HG03520 (cell line): ENCODE measurements around the gene NCK2.
"Not testable (repeated sequence)": the region's sequence is repeated elsewhere in the genome, so short reads cannot be mapped to it uniquely, and the experiment has no call there.

Source experiments
- ATAC-seq: cut with Tn5 transposase; IDR thresholded peaks from one replicate; pipeline ENCODE4 v1.9.1; 2021; ENCODE audit warnings: mild to moderate bottlenecking, moderate library complexity; ENCODE audit not compliant: unreplicated experiment

Gene NCK2

GRCh38 chr2:105754011-105754410, 9.3 kb downstream of the NCK2 start:
- ATAC-seq, result no peak

GRCh38 chr2:105754994-105755393, 10.3 kb downstream of the NCK2 start:
- ATAC-seq, result no peak

DNA sequence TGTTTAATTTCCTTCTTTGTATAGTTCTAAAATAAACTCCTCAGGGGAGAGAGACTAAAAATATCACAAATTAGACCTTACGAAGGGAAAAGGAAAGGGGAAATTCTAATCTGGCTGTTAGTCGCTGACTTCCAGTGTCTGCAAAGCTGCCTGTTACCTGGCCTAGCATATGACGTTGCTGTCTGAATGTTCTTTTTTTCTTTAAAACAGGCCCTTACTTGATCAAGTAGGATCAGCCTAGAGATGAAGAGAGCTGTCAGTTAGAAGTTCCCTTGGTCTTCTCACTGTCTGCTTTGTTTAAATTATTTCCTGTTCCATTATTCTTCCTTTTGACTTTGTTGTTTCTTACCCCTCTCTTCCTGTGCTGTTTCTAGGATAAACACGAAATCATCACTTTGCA, 11.2 kb downstream of the NCK2 start:
- ATAC-seq, result no peak

- no peak for ATAC-seq
These were observed 11.7 kb downstream of the NCK2 start for GRCh38 chr2:105756435-105756834.

- ATAC-seq, result not testable (repeated sequence)
These were observed 12.2 kb downstream of the NCK2 start for GRCh38 chr2:105756865-105757264.

- ATAC-seq, result no peak
These were observed 12.7 kb downstream of the NCK2 start for GRCh38 chr2:105757433-105757832.

DNA sequence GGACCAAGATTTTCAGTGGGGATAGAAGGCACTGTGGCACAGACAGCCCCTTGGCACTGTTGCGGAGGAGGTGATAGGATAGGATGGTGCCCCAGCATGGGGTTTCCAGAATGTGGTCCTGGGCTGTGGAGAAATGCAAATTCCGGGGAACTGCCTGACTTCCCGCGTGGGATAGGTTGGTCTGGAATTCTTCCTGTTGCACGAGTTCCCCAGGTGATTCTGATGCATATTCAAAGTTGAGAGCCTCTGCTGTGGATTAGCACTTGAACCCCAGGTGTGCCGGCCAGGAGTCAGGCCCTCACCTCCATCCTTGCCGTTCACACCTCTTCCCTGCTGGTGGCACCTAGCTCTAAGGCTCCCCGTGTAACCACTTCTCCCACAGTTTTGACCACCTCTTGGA, 15.5 kb downstream of the NCK2 start:
- no peak for ATAC-seq

DNA sequence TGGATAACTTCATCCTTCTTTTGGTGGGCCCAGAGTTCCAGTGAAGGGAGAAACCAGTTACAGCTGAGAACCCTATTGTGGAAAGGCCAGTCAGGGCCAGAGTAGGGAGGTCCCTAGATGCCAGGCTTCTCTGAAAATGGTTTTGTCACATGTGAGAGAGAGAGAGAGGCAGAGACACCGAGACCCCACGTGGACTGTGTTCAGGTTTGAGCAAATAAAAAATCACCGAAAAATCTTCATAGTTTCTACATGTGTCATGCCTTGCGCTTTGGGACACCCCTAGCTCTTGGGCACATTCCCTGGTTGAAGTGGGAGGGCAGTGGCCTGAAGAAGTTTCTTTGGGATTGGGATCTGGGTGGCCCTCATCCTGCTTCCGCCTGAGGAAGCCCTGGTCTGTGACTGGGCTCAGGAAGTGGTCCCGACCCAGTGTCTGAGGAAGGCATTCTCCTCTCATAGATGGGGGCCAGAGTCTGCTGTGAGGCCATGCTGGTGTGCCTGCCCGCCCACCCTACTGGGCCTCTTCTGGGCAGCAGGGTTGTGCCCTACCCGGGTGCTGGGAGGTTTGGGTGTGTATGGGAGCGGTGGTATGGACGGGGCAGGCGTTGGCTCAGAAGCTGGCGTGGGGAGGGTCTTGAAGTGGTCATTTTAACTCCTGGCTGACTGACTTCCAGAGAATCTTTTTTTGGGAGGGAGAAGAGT, 16.1 kb downstream of the NCK2 start:
- no peak for ATAC-seq

GRCh38 chr2:105761931-105762515, 17.3 kb downstream of the NCK2 start:
- no peak for ATAC-seq

- ATAC-seq, result no peak
These were observed 18.4 kb downstream of the NCK2 start for GRCh38 chr2:105763076-105763475.

DNA sequence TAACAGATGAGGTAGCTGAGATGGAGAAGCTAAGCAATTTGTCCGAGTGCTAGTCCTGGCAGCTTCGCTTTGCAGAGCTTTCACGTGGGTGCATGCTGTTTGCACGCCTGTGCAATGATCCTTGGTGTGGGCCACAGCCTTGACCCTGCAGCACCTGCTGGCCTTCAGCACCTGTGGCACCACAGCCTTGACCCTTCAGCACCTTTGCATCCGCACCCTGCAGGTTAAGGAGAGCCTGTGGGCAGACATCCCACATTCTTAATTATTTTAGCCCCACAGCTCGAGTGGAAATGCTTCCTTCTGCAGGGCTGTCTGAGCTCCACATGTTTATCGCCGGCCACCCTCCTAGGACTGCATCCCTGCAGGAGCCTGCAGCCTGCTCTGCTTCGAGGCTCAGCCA, 19.3 kb downstream of the NCK2 start:
- no peak for ATAC-seq

DNA sequence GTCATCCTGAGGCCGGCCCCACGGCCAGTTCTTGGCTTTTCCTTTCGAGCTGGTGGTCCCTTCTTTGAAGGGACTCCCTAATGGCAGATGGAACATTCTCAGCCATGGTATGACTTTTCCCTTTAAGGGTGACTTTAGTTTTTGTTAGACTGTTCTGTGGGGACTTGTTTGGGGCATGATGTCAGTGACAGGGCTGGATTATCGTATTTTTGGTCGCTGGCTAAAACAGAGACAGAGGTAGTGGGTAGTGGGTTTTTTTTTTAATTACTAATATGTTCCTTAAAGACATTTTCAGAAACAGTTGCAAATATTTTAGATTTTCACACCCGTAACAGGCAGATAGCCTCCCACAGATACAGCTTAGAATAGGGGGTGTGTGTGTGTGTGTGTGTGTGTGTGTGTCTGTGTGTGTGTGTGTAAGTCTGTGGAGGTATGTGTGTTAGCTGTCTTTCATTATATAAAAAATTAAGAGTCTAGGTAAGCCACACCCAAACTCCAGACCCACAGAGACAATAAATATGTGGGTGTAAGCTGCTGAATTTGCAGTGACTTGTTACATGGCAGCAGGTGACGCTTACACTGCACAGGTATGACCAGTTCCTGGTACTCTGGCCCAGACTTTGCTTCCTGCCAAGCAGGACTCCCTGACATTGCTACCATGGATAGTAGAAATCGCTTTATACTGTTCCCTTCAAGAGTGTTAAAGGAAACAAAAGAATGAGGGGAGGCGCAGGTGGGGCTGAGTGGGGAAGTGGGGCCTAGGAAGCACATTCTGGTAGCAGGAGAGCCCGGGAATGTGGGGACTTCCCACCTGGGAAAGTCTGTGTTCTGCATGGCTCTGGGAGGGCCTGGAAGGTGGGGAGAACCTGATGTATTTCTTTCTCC, 20.9 kb downstream of the NCK2 start:
- ATAC-seq, result no peak

DNA sequence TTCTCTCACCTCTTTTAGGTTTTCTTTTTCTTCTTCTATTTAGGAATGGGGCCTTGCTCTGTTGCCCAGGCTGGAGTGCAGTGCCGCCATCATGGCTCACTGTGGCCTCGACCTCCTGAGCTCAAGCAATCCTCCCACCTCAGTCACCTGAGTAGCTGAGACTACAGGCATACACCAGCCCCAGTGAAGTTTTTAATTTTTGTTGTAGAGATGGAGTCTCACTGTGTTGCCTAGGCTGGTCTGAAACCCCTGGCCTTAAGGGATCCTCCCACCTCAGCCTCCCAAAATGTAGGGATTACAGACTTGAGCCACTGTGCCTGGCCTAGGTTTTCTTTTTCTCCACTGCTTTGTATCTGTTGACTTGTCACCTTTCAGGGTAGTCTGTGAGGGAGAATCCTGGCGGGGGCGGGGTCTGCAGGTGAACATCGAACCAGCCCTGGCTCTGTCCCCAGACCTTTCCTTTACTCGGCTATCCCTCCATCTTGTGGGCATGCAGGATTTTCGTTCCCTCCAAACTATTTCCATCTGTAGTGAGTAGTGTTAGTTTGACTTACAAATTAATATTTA, 21.7 kb downstream of the NCK2 start:
- no peak for ATAC-seq

DNA sequence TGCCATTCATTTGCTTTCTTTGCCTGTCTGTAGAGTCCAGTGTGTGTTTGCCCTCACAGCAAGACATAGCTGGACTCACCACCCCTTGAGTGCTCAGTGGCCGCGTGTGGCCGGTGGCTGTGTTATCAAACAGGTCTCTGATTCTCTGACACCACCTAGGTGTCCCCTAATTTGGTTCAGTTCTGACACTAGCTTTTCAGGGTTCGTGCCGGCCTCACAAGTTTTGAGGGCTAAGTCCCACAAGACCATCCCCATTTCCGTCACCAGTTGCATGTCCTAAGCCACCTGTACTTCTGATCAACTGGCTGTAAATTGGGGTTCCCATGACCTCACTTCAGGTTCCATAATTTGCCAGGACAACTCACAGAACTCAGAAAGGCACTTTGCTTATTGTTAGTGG, 23.5 kb downstream of the NCK2 start:
- no peak for ATAC-seq

GRCh38 chr2:105768961-105769452, 24.3 kb downstream of the NCK2 start:
- ATAC-seq, result no peak

GRCh38 chr2:105769504-105769903, 24.8 kb downstream of the NCK2 start:
- ATAC-seq, result no peak

- ATAC-seq, result no peak
These were observed 25.4 kb downstream of the NCK2 start for GRCh38 chr2:105770149-105770548.

DNA sequence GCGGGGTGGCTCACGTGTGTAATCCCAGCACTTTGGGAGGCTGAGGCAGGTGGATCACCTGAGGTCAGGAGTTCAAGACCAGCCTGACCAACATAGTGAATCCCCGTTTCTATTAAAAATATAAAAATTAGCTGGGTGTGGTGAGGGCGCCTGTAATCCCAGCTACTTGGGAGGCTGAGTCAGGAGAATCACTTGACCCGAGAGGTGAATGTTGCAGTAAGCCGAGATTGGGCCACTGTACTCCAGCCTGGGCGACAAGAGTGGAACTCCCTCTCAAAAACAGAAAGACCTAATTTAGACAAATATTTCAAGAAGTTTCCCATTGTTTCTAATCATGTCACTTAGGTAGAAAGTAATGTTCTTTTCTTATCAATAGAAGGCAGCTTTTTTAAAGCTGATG, 26.6 kb downstream of the NCK2 start:
- ATAC-seq, result not testable (repeated sequence)

DNA sequence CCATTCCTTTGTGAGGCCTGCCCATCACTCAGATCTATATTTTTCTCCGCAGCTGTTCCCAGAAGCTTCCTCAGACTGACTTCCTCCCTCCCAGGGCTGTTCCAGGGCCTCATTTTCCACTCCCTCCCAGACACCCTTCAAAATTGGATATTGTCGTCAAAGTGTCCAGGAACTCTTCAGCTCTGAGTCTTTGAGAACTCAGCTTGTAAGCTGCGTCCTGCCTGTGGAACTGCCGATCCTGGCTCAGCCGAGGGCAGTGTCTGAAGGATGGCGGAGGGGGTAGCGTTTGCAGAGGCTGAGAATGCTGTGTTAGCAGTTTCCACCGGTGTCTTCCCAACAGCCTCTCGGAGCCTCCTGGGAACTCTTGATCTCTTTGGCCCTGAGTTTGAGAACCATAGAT, 27.1 kb downstream of the NCK2 start:
- no peak for ATAC-seq

DNA sequence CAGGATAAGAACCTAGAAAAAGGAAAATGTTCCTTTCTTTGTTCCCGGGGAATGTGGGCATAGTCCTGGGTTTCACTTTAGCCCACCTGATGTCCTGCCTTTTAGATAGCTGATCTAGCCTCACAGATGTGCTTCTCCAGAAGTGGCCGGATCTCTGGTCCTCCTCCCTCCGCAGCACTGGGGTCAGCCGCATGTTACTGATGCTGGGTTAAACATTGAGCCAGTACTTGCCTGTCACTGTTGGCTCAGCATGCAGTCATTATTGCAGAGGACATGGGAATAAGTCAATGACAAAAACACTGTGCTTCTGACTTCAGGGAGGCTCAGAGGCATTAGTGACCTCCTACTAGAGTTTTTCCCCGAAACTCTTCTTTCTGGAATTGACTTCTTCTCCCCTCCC, 27.6 kb downstream of the NCK2 start:
- no peak for ATAC-seq

GRCh38 chr2:105773568-105773967, 28.9 kb downstream of the NCK2 start:
- no peak for ATAC-seq
